Measurements from ENCODE around the gene RHBDL2.

GRCh38 chr1:38929054-38929453 is 12.6 kb downstream of the RHBDL2 start:
- TF ChIP-seq CTCF (conservative IDR thresholded peaks at IDR 0.05; ENCODE audit: low read depth in 2 of 2) (no peak), POLR2AphosphoS5 (IDR thresholded peaks at IDR 0.05; ENCODE audit: low read depth) (no peak), EZH2 (IDR thresholded peaks at IDR 0.05; ENCODE audit: low read depth, unreplicated experiment) (no peak), EZH2phosphoT487 (IDR thresholded peaks at IDR 0.05; ENCODE audit: unreplicated experiment) (no peak), JUNB (IDR thresholded peaks at IDR 0.05; ENCODE audit: unreplicated experiment) (no peak), REST (IDR thresholded peaks at IDR 0.05; ENCODE audit: unreplicated experiment) (no peak), CREB1 (CRISPR knock-in tag; IDR thresholded peaks at IDR 0.05; ENCODE audit: low read depth) (no peak), ZNF331 (CRISPR knock-in tag; IDR thresholded peaks at IDR 0.05; ENCODE audit: low read depth) (no peak)
